ENCODE measurements around the gene IRS1.

GRCh38 chr2:226755631-226756030 lies 44.0 kb downstream of the IRS1 start:
- no peak for TF ChIP-seq CTCF (IDR thresholded peaks at IDR 0.05; ENCODE audit: insufficient read depth, low read length, poor library complexity, severe bottlenecking)
- no peak for TF ChIP-seq EZH2phosphoT487 (conservative IDR thresholded peaks at IDR 0.05; ENCODE audit: low read length)

Data from SU-DHL-6 (cell line).